Choroid plexus epithelial cell (primary cell): ENCODE data around the gene NTM.
A peak's percentile ranks its signal among the peaks of the same experiment; 100 is the strongest.

Experiments used
- DNase-seq: peaks from one replicate; pipeline ENCODE4 v3.0.0-alpha.2; 2010; ENCODE audit warnings: low read depth
- H3K4me3 ChIP-seq: 2 replicates; pipeline ENCODE4 v1.5.1; 2011; ENCODE audit warnings: low read depth, mild to moderate bottlenecking, control low read depth, low read length, moderate library complexity
- CTCF ChIP-seq: conservative IDR thresholded peaks from 2 replicates; pipeline ENCODE4 v1.5.1; 2011; ENCODE audit warnings: low read depth, mild to moderate bottlenecking, control low read depth, inconsistent platforms, low read length, moderate library complexity

NTM gene

DNA sequence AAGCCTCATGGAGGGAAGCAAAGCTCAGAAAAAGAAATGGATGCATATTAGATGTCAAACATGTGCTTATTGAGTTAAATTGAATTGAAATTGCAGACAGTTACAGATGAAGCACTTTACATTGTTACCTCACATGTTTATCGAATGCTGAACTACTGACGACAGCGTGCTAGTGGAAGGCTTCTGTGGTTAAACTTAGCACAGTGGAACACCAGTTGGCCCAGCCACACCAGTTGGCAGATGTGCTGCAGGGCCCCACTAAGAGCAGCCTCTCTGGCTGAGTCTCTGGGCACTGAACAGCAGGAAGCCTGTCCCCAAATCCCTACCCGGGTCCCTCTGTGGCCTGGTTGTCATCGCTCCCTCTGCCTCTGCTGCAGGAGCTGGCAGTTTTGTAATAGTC lies 242.1 kb downstream of the NTM start:
- TF ChIP-seq CTCF, result no peak
- DNase-seq, result no peak
- H3K4me3 ChIP-seq, result no peak overlapping the region

DNA sequence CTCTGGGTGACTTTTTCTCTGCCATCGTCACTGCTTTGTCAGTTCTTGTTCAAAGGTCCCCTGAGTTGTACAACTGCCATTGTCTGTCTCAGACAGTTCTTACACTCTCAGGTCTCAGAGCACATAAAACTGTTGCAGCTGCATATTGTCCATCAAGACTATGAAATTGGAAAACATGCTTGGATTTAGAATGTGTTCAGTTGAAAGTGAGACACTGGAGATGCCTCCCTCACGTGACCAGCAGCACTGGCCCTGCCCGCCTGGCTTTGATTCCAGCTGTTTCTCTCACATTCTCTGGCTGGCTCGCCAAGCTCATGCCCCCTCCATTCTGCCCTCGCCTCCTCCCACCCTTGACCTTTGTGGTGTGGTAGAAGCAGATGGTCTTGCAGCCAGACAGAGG lies 244.2 kb downstream of the NTM start:
- H3K4me3 ChIP-seq, result no peak overlapping the region
- DNase-seq, result no peak
- TF ChIP-seq CTCF, result no peak

GRCh38 chr11:131615611-131616010 lies 245.2 kb downstream of the NTM start:
- H3K4me3 ChIP-seq, result no peak overlapping the region
- peak; percentile 42 for DNase-seq
- no peak for TF ChIP-seq CTCF

GRCh38 chr11:131616481-131617140 lies 246.2 kb downstream of the NTM start:
- TF ChIP-seq CTCF, result no peak
- no peak for DNase-seq
- H3K4me3 ChIP-seq, result no peak overlapping the region

DNA sequence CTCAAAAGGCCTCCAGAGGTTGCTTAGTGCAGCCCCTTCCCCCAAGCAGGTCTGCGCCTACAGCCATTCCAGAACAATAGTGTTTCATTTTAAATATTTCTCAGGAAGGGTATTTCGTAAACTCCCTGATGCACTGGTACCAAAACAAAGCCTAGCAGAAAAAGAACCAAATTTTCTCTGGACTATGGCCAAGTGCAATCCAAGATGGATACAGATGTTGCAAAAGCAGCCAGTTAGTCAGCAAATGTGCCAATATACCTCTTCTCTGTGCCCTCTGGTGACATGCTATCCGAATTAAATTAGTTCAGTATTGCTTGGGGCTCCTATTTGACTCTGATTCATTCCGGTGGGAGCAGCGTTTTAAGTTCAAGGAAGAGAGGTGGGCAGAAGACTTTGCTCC lies 247.8 kb downstream of the NTM start:
- H3K4me3 ChIP-seq, result no peak overlapping the region
- peak; percentile 26 for DNase-seq

DNA sequence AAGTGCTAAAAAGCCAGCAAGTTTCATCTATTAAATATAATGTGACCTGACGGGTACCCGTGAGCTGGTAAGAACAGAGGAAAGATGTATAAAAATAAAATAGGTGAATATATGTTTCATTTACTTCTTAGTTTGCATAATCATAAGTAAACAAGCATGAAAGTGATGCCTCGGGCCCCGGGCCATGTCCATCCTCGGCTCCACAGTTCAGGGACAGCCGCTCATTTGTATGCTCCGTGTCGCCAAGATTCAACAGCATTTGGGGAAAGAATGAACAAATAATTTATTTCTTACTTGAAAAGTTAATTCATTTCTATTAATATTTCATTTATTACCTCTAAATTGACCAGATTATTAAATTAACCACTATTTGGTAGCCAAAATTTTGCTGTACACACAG lies 251.8 kb downstream of the NTM start:
- TF ChIP-seq CTCF, result no peak
- no peak for DNase-seq
- no peak overlapping the region for H3K4me3 ChIP-seq

More for the DNA sequence above, 247.8 kb downstream of the NTM start:
- no peak for TF ChIP-seq CTCF

- no peak overlapping the region for H3K4me3 ChIP-seq
- no peak for DNase-seq
- TF ChIP-seq CTCF, result no peak
These were observed 254.1 kb downstream of the NTM start for GRCh38 chr11:131624531-131624930.
